HTERT RPE-1 (cell line): Measurements from ENCODE around the gene IARS1.

Experiments used
- in situ Hi-C: fragments of 300-500 bp; cut with MboI; formaldehyde crosslinking; loops from 4 replicates; pipeline ENCODE4 v1.14.3; 2020; ENCODE audit warnings: low sequenced_read_pairs

The IARS1 gene

GRCh38 chr9:92295827-92296258, 2.3 kb upstream of the IARS1 start:
- in situ Hi-C loops = no loop called here

- in situ Hi-C loops = no loop called here
Observed at GRCh38 chr9:92295240-92295790, 1.8 kb upstream of the IARS1 start.

- in situ Hi-C loops = no loop called here
Observed at GRCh38 chr9:92294297-92294676, 790 bp upstream of the IARS1 start.

GRCh38 chr9:92293075-92293354, 482 bp downstream of the IARS1 start:
- in situ Hi-C loops = no loop called here

GRCh38 chr9:92292338-92293074, 991 bp downstream of the IARS1 start:
- in situ Hi-C loops = no loop called here

GRCh38 chr9:92291577-92291976, 1.9 kb downstream of the IARS1 start:
- in situ Hi-C loops = no loop called here

DNA sequence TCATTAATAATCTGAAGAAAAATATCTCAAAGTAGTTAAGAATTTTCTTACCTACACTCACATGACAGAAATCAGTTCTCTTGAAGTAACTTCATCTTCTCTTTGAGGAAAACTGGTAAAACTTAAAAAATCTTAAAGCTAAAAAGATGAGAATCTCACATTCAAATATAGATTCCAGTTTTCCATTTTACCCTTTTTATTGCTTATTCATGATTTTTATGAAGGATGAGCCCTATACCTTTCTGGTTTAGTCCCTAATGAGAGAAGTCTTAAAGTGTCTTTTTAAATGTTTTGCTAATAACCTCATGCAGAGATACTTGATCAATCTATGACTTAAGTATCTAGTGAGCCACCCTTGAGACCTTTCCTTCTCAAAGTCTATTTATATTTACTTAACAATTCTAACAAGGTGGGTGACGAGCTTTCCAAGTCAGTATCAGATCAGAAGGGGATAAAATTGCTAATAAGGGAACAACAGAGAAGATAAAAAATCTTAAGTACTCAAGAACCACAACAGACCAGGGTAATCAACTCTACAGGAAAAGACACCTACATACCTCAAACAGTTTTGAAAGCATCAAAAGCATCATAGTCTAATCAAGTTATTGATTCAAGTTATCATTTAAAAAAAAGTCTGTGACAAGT, 2.6 kb downstream of the IARS1 start:
- in situ Hi-C loops = no loop called here

DNA sequence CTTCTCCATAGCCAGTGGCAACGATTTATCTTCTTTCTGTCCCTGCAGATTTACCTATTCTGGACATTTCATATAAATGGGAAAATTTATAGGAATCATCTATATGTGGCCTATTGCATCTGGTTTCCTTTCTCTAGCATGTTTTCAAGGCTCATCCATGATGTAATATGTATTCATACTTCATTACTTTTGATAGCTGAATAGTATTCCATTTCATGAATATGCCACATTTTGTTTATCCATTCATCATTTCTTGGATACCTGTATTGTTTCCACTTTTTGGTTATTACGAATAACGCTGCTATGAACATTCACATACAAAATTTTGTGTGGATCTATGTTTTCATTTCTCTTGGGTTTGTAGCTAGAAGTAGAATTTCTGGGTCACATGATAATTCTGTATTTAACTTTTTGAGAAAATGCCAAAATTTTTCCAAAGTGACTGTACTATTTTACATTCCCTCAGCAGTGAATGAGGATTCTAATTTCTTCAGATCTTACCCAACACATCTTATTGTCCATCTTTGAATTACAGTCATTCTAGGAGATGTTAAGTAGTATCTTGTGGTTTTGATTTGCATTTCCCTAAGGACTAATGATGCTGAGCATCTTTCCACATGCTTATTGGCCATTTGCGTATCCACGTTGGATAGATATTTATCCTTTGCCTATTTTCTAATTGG, 3.6 kb downstream of the IARS1 start:
- in situ Hi-C loops = no loop called here

- in situ Hi-C loops = no loop called here
Observed at GRCh38 chr9:92279302-92279701, 14.2 kb downstream of the IARS1 start.

- in situ Hi-C loops = no loop called here
Observed at GRCh38 chr9:92278110-92278509, 15.4 kb downstream of the IARS1 start.

GRCh38 chr9:92276331-92277032, 17.0 kb downstream of the IARS1 start:
- in situ Hi-C loops = no loop called here

- in situ Hi-C loops = no loop called here
Observed at GRCh38 chr9:92275541-92275940, 18.0 kb downstream of the IARS1 start.

DNA sequence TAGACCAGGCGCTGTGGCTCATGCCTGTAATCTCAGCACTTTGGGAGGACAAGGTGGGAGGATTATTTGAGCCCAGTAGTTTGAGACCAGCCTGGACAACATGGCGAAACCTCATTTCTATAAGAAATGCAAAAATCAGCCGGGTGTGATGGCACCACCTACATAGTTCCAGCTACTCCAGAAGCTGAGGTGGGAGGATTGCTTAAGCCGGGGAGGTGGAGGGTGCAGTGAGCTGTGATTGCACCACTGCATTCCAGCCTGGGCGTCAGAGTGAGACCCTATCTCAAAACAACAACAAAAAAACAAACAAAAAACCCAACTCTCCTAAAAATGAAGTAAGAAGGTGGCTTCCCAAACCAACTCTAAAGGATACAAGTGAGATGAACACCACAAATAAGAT, 23.0 kb downstream of the IARS1 start:
- in situ Hi-C loops = no loop called here

- in situ Hi-C loops = no loop called here
Observed at GRCh38 chr9:92266486-92266885, 27.0 kb downstream of the IARS1 start.

- in situ Hi-C loops = no loop called here
Observed at GRCh38 chr9:92265154-92265553, 28.3 kb downstream of the IARS1 start.

- in situ Hi-C loops = no loop called here
Observed at GRCh38 chr9:92263131-92263530, 30.4 kb downstream of the IARS1 start.

DNA sequence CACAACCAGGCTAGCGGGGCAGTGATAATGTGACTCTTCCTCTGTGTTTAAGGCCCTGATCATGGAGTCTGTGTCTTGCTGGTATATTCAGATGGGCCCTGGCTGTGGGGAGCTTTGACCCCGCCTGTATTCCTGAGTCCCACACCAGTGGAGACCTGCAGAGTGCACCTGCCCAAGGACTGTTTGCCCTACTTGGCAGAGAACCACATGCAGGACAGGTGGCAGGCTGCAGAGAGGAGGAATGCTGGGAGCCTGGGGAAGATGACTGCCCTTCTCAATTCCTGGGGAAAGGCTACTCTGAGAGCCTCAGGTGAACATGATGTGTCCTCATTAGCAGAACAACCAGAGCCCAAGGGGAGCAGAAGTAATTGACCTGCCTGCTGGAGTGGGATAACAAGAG, 36.2 kb downstream of the IARS1 start:
- in situ Hi-C loops = no loop called here

DNA sequence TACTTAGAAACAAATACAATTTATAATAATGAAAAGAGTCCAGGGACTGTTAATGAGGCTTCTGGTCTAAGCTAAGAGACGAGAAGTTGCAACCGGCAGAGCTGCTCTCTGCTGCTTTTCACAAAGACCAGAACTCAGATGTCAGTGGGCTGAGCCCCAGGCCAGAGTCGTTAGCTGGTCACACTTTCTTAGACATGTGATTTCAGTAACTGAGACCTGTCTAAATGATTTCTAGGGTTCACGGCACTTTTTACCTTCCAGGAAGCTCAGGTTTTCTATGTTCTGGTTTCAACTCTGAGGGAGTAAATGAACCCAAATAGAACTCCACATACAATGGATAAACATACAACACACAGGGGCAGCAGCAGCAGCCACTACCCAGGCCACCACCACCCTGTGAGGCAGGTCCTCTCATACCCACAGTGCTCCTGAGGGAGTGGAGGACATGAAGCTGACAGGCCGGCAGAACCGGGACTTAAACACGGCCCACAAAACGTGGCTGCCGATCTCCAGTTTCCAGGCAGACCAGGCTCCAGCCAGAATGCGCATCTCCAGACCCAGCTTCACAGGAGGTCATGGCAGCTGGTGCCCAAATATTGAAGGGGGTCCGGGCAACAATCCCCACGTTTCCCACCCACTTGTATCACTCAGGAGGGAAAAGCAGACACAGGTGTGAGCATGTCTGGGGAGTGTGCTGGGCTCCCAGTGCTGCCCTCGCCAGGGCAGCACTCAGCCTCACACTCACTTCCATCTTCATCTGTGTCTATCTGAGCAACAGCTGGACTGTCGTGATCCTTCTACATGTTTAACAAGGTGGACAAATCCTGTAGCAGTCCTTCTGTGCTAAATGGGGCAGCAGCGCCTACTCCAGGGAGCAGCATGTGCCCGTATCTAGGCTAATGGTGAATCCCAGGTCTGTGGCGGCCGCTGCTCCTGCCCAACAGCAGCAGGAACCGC, 38.8 kb downstream of the IARS1 start:
- in situ Hi-C loops = no loop called here

DNA sequence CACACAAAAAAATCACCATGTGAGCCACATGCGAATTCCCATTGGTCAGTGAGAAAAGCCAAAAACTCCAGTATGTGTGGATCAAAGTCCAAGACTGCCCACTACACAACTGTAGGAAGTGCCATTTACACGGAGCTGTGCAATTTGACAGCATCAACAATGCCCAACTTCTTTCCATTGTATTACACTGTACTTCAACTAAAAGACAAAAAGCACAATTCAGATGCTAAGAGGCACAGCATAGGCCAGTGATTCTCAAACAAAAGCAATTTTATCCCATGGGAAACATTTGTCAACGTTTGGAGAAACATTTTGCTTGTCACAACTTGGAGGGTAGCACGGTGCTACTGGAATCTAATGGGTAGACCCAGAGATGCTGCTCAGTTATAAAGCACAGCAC, 39.8 kb downstream of the IARS1 start:
- in situ Hi-C loops = no loop called here

- in situ Hi-C loops = no loop called here
Observed at GRCh38 chr9:92247981-92248380, 45.5 kb downstream of the IARS1 start.
